HepG2 (cell line): ENCODE data around the gene PEAK3.

ENCODE experiments used
- ARID2 ChIP-seq: sonication (generic); formaldehyde crosslinking; IDR thresholded peaks from 2 replicates; pipeline ENCODE4 v1.8.1; 2022; ENCODE audit warnings: mild to moderate bottlenecking, missing genetic modification reagents, borderline replicate concordance
- CTCF ChIP-seq: sonication (generic); formaldehyde crosslinking; IDR thresholded peaks from 2 replicates; pipeline ENCODE4 v1.5.0; 2020; ENCODE audit warnings: mild to moderate bottlenecking, missing genetic modification reagents, moderate library complexity
- EED ChIP-seq: sonication (generic); formaldehyde crosslinking; IDR thresholded peaks from 2 replicates; pipeline ENCODE4 v1.5.0; 2020; ENCODE audit warnings: mild to moderate bottlenecking, missing genetic modification reagents
- HOXA7 ChIP-seq: sonication (generic); formaldehyde crosslinking; IDR thresholded peaks from 2 replicates; pipeline ENCODE4 v1.8.1; 2022; ENCODE audit warnings: mild to moderate bottlenecking, missing genetic modification reagents, moderate library complexity
- JUNB ChIP-seq: sonication (generic); formaldehyde crosslinking; IDR thresholded peaks from 2 replicates; pipeline ENCODE4 v1.8.0; 2022; ENCODE audit warnings: missing genetic modification reagents, mild to moderate bottlenecking, borderline replicate concordance
- MBNL3 ChIP-seq: fragments of 250-450 bp; sonication (Bioruptor Pico); conservative IDR thresholded peaks from 2 replicates; pipeline ENCODE4 v1.8.0; 2022; ENCODE audit warnings: mild to moderate bottlenecking, inconsistent platforms
- POLR2A ChIP-seq, 2 experiments: IDR thresholded peaks; 2 replicates each; pipeline ENCODE4 v1.6.1; 2011; ENCODE audit warnings: low read depth in 2 of 2, low read length in 2 of 2, mild to moderate bottlenecking in 1 of 2, moderate library complexity in 1 of 2; ENCODE audit not compliant: insufficient read depth in 1 of 2
- PTBP1 ChIP-seq: fragments of 200-400 bp; formaldehyde crosslinking; IDR thresholded peaks from 2 replicates; pipeline ENCODE4 v1.6.1; 2018; ENCODE audit warnings: low read length, low read depth; ENCODE audit not compliant: poor library complexity, severe bottlenecking
- RFX5 ChIP-seq: IDR thresholded peaks from 2 replicates; pipeline ENCODE4 v1.6.1; 2011; ENCODE audit warnings: low read depth, low read length, improper control_type of control experiment
- SRF ChIP-seq: IDR thresholded peaks from 2 replicates; pipeline ENCODE4 v1.6.1; 2011; ENCODE audit warnings: mild to moderate bottlenecking, low read depth, low read length, moderate library complexity
- TGIF2 ChIP-seq: IDR thresholded peaks from 2 replicates; pipeline ENCODE4 v1.6.1; 2016; ENCODE audit warnings: control low read depth, missing compliant biosample characterization
- ZKSCAN5 ChIP-seq: sonication (generic); formaldehyde crosslinking; IDR thresholded peaks from 2 replicates; pipeline ENCODE4 v1.5.1; 2020; ENCODE audit warnings: mild to moderate bottlenecking, missing genetic modification reagents
- ZNF580 ChIP-seq: IDR thresholded peaks from 2 replicates; pipeline ENCODE4 v1.6.1; 2016; ENCODE audit warnings: low read depth, borderline replicate concordance
- TF ChIP-seq, protein P1 (sequence below): sonication (generic); formaldehyde crosslinking; IDR thresholded peaks from 2 replicates; pipeline ENCODE4 v1.4.0; 2020; ENCODE audit warnings: missing genetic modification reagents, borderline replicate concordance

GRCh38 chr19:2321565-2322283 is 39.7 kb upstream of the PEAK3 start:
- TF ChIP-seq ZNF580 (CRISPR knock-in tag) (no peak), JUNB (no peak), POLR2A (IDR thresholded peaks at IDR 0.05; ENCODE audit: insufficient read depth in 1 of 2, low read depth in 2 of 2, low read length in 2 of 2) (no peak), HOXA7 (CRISPR knock-in tag) (no peak), PTBP1 (no peak), ZKSCAN5 (CRISPR knock-in tag) (no peak), RFX5 (no peak), ARID2 (CRISPR knock-in tag) (no peak), EED (CRISPR knock-in tag) (no peak), MBNL3 (no peak), TGIF2 (CRISPR knock-in tag) (no peak), CTCF (CRISPR knock-in tag) (no peak), SRF (no peak)
- TF ChIP-seq, protein P1, sequence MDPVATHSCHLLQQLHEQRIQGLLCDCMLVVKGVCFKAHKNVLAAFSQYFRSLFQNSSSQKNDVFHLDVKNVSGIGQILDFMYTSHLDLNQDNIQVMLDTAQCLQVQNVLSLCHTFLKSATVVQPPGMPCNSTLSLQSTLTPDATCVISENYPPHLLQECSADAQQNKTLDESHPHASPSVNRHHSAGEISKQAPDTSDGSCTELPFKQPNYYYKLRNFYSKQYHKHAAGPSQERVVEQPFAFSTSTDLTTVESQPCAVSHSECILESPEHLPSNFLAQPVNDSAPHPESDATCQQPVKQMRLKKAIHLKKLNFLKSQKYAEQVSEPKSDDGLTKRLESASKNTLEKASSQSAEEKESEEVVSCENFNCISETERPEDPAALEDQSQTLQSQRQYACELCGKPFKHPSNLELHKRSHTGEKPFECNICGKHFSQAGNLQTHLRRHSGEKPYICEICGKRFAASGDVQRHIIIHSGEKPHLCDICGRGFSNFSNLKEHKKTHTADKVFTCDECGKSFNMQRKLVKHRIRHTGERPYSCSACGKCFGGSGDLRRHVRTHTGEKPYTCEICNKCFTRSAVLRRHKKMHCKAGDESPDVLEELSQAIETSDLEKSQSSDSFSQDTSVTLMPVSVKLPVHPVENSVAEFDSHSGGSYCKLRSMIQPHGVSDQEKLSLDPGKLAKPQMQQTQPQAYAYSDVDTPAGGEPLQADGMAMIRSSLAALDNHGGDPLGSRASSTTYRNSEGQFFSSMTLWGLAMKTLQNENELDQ (CRISPR knock-in tag) = no peak
